PFSK-1 (cell line): Measurements from ENCODE around the gene CASP5.

Source experiments
- FOXP2 ChIP-seq: optimal IDR thresholded peaks from 2 replicates; pipeline ENCODE3; 2011; ENCODE audit warnings: borderline replicate concordance, control low read depth, inconsistent platforms; ENCODE audit not compliant: insufficient read depth; ENCODE audit errors: extremely low read length, extremely low read depth
- POLR2AphosphoS5 ChIP-seq: IDR thresholded peaks from 2 replicates; pipeline ENCODE4 v1.6.1; 2012; ENCODE audit warnings: low read depth, mild to moderate bottlenecking, control low read depth, low read length, moderate library complexity
- SIN3A ChIP-seq: IDR thresholded peaks from 2 replicates; pipeline ENCODE4 v1.6.1; 2012; ENCODE audit warnings: mild to moderate bottlenecking, low read length, moderate library complexity, borderline replicate concordance; ENCODE audit not compliant: insufficient read depth
- TAF1 ChIP-seq: IDR thresholded peaks from 2 replicates; pipeline ENCODE4 v1.6.1; 2012; ENCODE audit warnings: low read length, control low read depth, borderline replicate concordance; ENCODE audit not compliant: insufficient read depth
- TF ChIP-seq, protein P1 (sequence below), 2 experiments: IDR thresholded peaks; 2 replicates each; pipeline versions ENCODE4 v1.6.1 to v1.8.0; 2011 to 2012; ENCODE audit warnings: low read depth in 2 of 2, low read length in 2 of 2, control low read depth in 1 of 2, inconsistent platforms in 1 of 2, mild to moderate bottlenecking in 1 of 2, moderate library complexity in 1 of 2; ENCODE audit not compliant: insufficient read depth in 1 of 2

Gene CASP5

DNA sequence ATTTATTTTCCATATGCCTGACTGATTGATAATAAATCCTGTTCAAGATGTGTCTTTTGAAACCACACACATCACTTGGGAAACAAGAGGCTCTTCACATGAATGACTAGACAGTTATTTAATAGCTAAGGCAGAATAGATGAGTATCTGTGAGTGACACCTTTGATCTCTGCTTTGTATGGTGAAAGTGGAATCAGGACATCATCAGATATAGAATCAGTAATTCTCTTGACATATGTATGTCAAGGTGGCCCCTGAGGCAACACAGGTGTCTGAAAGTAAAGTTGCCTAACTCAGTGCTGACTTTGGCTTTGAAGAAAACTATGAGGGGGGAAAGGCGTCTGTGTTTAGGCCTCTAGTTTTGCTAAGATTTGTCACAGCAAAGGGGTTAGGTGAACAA lies 43.1 kb downstream of the CASP5 start:
- TF ChIP-seq TAF1 (no peak), SIN3A (no peak), FOXP2 (no peak), POLR2AphosphoS5 (no peak)
- TF ChIP-seq, protein P1, sequence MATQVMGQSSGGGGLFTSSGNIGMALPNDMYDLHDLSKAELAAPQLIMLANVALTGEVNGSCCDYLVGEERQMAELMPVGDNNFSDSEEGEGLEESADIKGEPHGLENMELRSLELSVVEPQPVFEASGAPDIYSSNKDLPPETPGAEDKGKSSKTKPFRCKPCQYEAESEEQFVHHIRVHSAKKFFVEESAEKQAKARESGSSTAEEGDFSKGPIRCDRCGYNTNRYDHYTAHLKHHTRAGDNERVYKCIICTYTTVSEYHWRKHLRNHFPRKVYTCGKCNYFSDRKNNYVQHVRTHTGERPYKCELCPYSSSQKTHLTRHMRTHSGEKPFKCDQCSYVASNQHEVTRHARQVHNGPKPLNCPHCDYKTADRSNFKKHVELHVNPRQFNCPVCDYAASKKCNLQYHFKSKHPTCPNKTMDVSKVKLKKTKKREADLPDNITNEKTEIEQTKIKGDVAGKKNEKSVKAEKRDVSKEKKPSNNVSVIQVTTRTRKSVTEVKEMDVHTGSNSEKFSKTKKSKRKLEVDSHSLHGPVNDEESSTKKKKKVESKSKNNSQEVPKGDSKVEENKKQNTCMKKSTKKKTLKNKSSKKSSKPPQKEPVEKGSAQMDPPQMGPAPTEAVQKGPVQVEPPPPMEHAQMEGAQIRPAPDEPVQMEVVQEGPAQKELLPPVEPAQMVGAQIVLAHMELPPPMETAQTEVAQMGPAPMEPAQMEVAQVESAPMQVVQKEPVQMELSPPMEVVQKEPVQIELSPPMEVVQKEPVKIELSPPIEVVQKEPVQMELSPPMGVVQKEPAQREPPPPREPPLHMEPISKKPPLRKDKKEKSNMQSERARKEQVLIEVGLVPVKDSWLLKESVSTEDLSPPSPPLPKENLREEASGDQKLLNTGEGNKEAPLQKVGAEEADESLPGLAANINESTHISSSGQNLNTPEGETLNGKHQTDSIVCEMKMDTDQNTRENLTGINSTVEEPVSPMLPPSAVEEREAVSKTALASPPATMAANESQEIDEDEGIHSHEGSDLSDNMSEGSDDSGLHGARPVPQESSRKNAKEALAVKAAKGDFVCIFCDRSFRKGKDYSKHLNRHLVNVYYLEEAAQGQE (IDR thresholded peaks at IDR 0.05; ENCODE audit: insufficient read depth in 1 of 2, low read depth in 2 of 2, low read length in 2 of 2) = no peak

DNA sequence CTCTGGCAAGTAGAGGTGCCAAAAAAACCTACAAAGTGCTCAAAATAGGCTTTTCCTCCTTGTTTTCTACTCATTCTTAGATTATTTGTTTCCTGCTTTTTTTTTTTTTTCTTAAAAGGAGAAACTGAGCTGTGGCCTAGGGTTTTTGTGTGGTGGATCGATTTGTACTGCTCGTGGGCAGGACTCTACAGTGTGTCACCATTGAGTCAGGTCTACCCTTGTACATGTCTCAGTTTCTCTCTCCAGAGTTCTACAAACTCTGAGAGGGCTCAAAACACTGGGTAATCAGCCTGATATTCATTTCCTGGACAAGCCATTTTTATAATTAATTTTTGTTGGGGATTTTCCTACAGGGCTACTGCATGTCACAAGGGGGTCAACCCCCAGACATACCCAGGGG lies 49.4 kb downstream of the CASP5 start:
- no peak for TF ChIP-seq FOXP2
- TF ChIP-seq TAF1 = no peak
- TF ChIP-seq, protein P1 (IDR thresholded peaks at IDR 0.05; ENCODE audit: insufficient read depth in 1 of 2, low read depth in 2 of 2, low read length in 2 of 2) = no peak
- no peak for TF ChIP-seq POLR2AphosphoS5
- TF ChIP-seq SIN3A = no peak

DNA sequence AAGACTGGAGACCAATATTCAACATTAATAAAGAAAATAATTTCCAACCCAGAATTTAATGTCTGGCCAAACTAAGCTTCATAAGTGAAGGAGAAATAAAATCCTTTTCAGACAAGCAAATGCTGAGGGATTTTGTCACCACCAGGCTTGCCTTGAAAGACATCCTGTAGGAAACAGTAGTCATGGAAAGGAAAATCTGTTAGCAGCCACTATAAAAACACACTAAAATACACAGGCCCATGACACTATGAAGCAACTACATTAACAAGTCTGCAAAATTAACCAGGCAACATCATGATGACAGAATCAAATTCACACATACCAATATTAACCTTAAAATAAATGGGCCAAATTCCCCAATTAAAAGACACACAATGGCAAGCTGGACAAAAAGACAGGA lies 52.2 kb downstream of the CASP5 start:
- no peak for TF ChIP-seq POLR2AphosphoS5
- TF ChIP-seq SIN3A = no peak
- TF ChIP-seq, protein P1 (IDR thresholded peaks at IDR 0.05; ENCODE audit: insufficient read depth in 1 of 2, low read depth in 2 of 2, low read length in 2 of 2) = no peak
- no peak for TF ChIP-seq TAF1
- no peak for TF ChIP-seq FOXP2

DNA sequence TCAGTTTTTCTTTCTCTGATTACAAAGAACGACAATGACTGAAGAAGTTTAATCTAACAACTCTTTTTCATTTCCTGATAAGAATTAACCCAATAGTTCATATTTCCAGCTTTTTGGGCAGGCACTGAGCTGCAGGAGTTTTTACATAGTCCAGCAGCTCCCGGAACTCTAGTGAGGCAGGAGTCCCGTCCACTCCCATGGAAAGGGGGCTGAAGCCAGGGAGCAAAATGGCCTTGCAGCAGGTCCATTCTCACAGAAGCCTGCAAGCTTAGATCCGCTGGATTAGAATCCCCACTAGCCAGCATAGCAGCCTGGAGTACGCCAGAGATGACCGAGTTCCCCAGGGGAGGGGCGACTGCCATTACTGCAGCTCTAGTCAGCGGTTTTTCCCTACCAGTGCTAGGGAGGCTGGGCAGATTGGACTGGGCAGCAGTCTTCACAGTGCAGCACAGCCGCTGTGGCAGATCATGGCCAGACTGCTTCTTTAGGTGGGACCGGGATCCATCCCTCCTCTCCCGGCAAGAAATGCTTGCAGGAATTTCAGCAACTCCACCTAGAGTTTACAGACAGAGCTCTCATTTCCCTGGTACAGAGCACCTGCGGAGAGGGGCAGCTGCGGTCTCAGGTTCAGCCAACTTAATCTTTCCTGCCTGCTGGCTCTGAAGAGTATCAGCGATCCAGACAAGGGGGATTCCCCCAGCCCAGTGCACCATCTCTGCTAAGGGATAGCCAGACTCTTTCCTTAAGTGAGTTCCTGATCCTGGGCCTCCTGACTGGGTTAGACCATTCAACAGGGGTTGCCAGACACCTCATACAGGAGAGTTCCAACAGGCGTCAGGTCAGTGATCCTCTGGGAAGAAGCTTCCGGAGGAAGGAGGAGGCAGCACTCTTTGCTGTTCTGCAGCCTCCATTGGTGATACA lies 53.9 kb downstream of the CASP5 start:
- TF ChIP-seq FOXP2 (no peak), POLR2AphosphoS5 (no peak), TAF1 (no peak), SIN3A (no peak)
- TF ChIP-seq, protein P1 (IDR thresholded peaks at IDR 0.05; ENCODE audit: insufficient read depth in 1 of 2, low read depth in 2 of 2, low read length in 2 of 2) = no peak
